DND-41 (cell line): ENCODE data around the gene FNBP1L.

ENCODE experiments used
- CTCF ChIP-seq: IDR thresholded peaks from 2 replicates; pipeline ENCODE4 v1.5.1; 2012; ENCODE audit warnings: borderline replicate concordance, low read length, moderate library complexity, mild to moderate bottlenecking; ENCODE audit not compliant: poor library complexity, severe bottlenecking; ENCODE audit errors: extremely low read depth
- EZH2 ChIP-seq: IDR thresholded peaks from 3 replicates; pipeline ENCODE4 v1.6.1; 2012; ENCODE audit warnings: borderline replicate concordance, low read depth, mild to moderate bottlenecking, moderate library complexity, low read length, inconsistent platforms; ENCODE audit not compliant: severe bottlenecking

GRCh38 chr1:93463960-93464359 lies 16.0 kb downstream of the FNBP1L start:
- TF ChIP-seq CTCF (no peak), EZH2 (no peak)
